CD8-positive, alpha-beta memory T cell (primary cell): ENCODE measurements around the gene GFY. TPM values are rescaled to one million over a fixed set of nuclear protein-coding genes. Genes with fewer than 3 reads are reported as not detected.

ENCODE experiments used
- CTCF ChIA-PET: fragments of 350-600 bp; sonication (Branson Sonifier 250); formaldehyde crosslinking; loops from one replicate; lab custom pipeline; 2021; ENCODE audit warnings: antibody characterized with exemption; lab: Charles Lee
- POLR2A ChIA-PET: fragments of 350-600 bp; sonication (Branson Sonifier 250); formaldehyde crosslinking; loops from one replicate; lab custom pipeline; 2021; ENCODE audit warnings: antibody characterized with exemption; lab: Charles Lee
- DNase-seq, 5 donors: peaks; one replicate each; pipeline versions ENCODE4 v3.0.0 to v3.0.0-alpha.2; 2020 to 2022; ENCODE audit warnings: mixed read lengths in 1 of 5
- H3K27ac ChIP-seq: one replicate; pipeline ENCODE4 v1.7.0; 2013; ENCODE audit warnings: low read depth, mild to moderate bottlenecking, low read length, moderate library complexity
- H3K27me3 ChIP-seq: 2 replicates; pipeline ENCODE4 v1.7.0; 2013; ENCODE audit warnings: low read length, mild to moderate bottlenecking; ENCODE audit not compliant: insufficient read depth, poor library complexity, severe bottlenecking
- H3K36me3 ChIP-seq: 2 replicates; pipeline ENCODE4 v1.7.0; 2013; ENCODE audit warnings: mild to moderate bottlenecking, low read length, moderate library complexity; ENCODE audit not compliant: insufficient read depth
- H3K4me1 ChIP-seq: 2 replicates; pipeline ENCODE4 v1.7.0; 2013; ENCODE audit warnings: mild to moderate bottlenecking, low read length, moderate library complexity; ENCODE audit not compliant: insufficient read depth
- H3K4me3 ChIP-seq: 2 replicates; pipeline ENCODE4 v1.7.0; 2013; ENCODE audit warnings: mild to moderate bottlenecking, low read length
- H3K9me3 ChIP-seq: 2 replicates; pipeline ENCODE4 v1.7.0; 2013; ENCODE audit warnings: mild to moderate bottlenecking, low read length
- H3K27ac Mint-ChIP-seq, 8 donors: one replicate each; pipeline ENCODE4 v1.8.0; 2020 to 2021; ENCODE audit warnings: mixed read lengths in 8 of 8, mild to moderate bottlenecking in 6 of 8, inconsistent platforms in 3 of 8, moderate library complexity in 3 of 8
- H3K27me3 Mint-ChIP-seq, 2 donors: one replicate each; pipeline ENCODE4 v1.8.0; 2020 to 2021; ENCODE audit warnings: mixed read lengths in 2 of 2, mild to moderate bottlenecking in 1 of 2, moderate library complexity in 1 of 2
- H3K36me3 Mint-ChIP-seq, 3 donors: one replicate each; pipeline ENCODE4 v1.8.0; 2020 to 2021; ENCODE audit warnings: mixed read lengths in 3 of 3, inconsistent platforms in 1 of 3, mild to moderate bottlenecking in 1 of 3
- H3K4me1 Mint-ChIP-seq, 3 donors: one replicate each; pipeline ENCODE4 v1.8.0; 2020 to 2021; ENCODE audit warnings: mixed read lengths in 3 of 3, inconsistent platforms in 1 of 3, mild to moderate bottlenecking in 1 of 3
- H3K4me3 Mint-ChIP-seq, 7 donors: one replicate each; pipeline ENCODE4 v1.8.0; 2020 to 2021; ENCODE audit warnings: mixed read lengths in 7 of 7, mild to moderate bottlenecking in 6 of 7, moderate library complexity in 4 of 7, inconsistent platforms in 2 of 7
- H3K9me3 Mint-ChIP-seq, 5 donors: one replicate each; pipeline ENCODE4 v1.8.0; 2020 to 2022; ENCODE audit warnings: mixed read lengths in 5 of 5, mild to moderate bottlenecking in 3 of 5, moderate library complexity in 2 of 5, inconsistent platforms in 1 of 5
- polyA plus RNA-seq: library from polyadenylated mRNA; unstranded; fragments of 300-500 nt; fragmentation: Illumina TruSeq; gene quantifications from one replicate; pipeline ENCODE4 v1.2.3, GENCODE V29; 2021
- total RNA-seq, 2 experiments: library from RNA; stranded (reverse); gene quantifications; one replicate each; pipeline ENCODE4 v1.2.3, GENCODE V29; 2021

Gene GFY
- total and polyA plus RNA-seq, 3 experiments from 2014 or later: not detected

- POLR2A ChIA-PET: interaction anchor here (0.5 kb wide), 1 partner anchor 40 kb away, joined by 4 read pairs; no protein-coding TSS in a partner anchor
- CTCF ChIA-PET: interaction anchor here (1.9 kb wide), 1 partner anchor 8 kb away, joined by 4 read pairs; no protein-coding TSS in a partner anchor
- no peak overlapping the region for H3K4me3 Mint-ChIP-seq
These were observed 11.3 kb downstream of the GFY start for GRCh38 chr19:49436381-49437017.

GRCh38 chr19:49437231-49437630, 12.0 kb downstream of the GFY start:
- H3K4me3 Mint-ChIP-seq: no peak overlapping the region
- H3K9me3 Mint-ChIP-seq: peaks cover 0 to 2% (median 0%) of the 10 kb centered on the region in 5 donors
- H3K4me3 ChIP-seq: no peak overlapping the region
- H3K4me1 ChIP-seq: peaks cover 15% of the 10 kb centered on the region
- peaks cover 81 to 96% of the 10 kb centered on the region in 2 donors for H3K27me3 Mint-ChIP-seq
- no peak for DNase-seq
- H3K27me3 ChIP-seq: peaks cover 79% of the 10 kb centered on the region
- H3K36me3 Mint-ChIP-seq: peaks cover 0 to 1% (median 0%) of the 10 kb centered on the region in 3 donors
- ChIA-PET CTCF (no interaction called here), POLR2A (no interaction called here)
- H3K4me1 Mint-ChIP-seq: peaks cover 27 to 43% (median 32%) of the 10 kb centered on the region in 3 donors
- no peaks in the 10 kb centered on the region for H3K36me3 ChIP-seq
- H3K9me3 ChIP-seq: no peaks in the 10 kb centered on the region
- H3K27ac Mint-ChIP-seq: peak overlapping the region in 1 of 8 donors; percentile 26
- H3K27ac ChIP-seq: no peak overlapping the region

More at GRCh38 chr19:49436381-49437017, 11.3 kb downstream of the GFY start:
- H3K4me1 ChIP-seq: peaks cover 8% of the 10 kb centered on the region
- peaks cover 79% of the 10 kb centered on the region for H3K27me3 ChIP-seq
- no peaks in the 10 kb centered on the region for H3K9me3 ChIP-seq
- H3K36me3 Mint-ChIP-seq: peaks cover 0 to 1% (median 0%) of the 10 kb centered on the region in 3 donors
- no peak overlapping the region for H3K27ac ChIP-seq
- H3K9me3 Mint-ChIP-seq: peaks cover 0 to 3% (median 0%) of the 10 kb centered on the region in 5 donors
- H3K27ac Mint-ChIP-seq: peak overlapping the region in 1 of 8 donors; percentile 64
- peak; percentile 38 to 65 (median 50) for DNase-seq
- H3K4me3 ChIP-seq: no peak overlapping the region
- H3K27me3 Mint-ChIP-seq: peaks cover 81 to 94% of the 10 kb centered on the region in 2 donors
- no peaks in the 10 kb centered on the region for H3K36me3 ChIP-seq
- H3K4me1 Mint-ChIP-seq: peaks cover 23 to 40% (median 29%) of the 10 kb centered on the region in 3 donors

- Histone ChIP-seq H3K27me3 (peaks cover 73% of the 10 kb centered on the region), H3K36me3 (no peaks in the 10 kb centered on the region), H3K27ac (no peak overlapping the region), H3K4me1 (peaks cover 19% of the 10 kb centered on the region), H3K4me3 (no peak overlapping the region), H3K9me3 (no peaks in the 10 kb centered on the region)
- ChIA-PET CTCF (no interaction called here), POLR2A (no interaction called here)
- Mint-ChIP-seq H3K4me1 (peaks cover 26 to 43% (median 33%) of the 10 kb centered on the region in 3 donors), H3K9me3 (no peaks in the 10 kb centered on the region), H3K4me3 (peak overlapping the region in 1 of 7 donors; percentile 0), H3K27me3 (peaks cover 79 to 91% of the 10 kb centered on the region in 2 donors), H3K36me3 (peaks cover 0 to 1% (median 0%) of the 10 kb centered on the region in 3 donors), H3K27ac (peak overlapping the region in 1 of 8 donors; percentile 67)
- DNase-seq: no peak
These were observed 13.1 kb downstream of the GFY start for GRCh38 chr19:49438261-49438660.

- peaks cover 29 to 48% (median 41%) of the 10 kb centered on the region in 3 donors for H3K4me1 Mint-ChIP-seq
- ChIA-PET POLR2A (interaction anchor here (0.6 kb wide), 1 partner anchor 113 kb away, joined by 3 read pairs; no protein-coding TSS in a partner anchor), CTCF (interaction anchor here (4.8 kb wide), 1 partner anchor 47 kb away, joined by 28 read pairs; no protein-coding TSS in a partner anchor)
- peaks cover 72 to 75% of the 10 kb centered on the region in 2 donors for H3K27me3 Mint-ChIP-seq
- H3K9me3 Mint-ChIP-seq: no peaks in the 10 kb centered on the region
- H3K4me3 Mint-ChIP-seq: no peak overlapping the region
- Histone ChIP-seq H3K27me3 (peaks cover 58% of the 10 kb centered on the region), H3K4me1 (peaks cover 19% of the 10 kb centered on the region), H3K27ac (no peak overlapping the region), H3K9me3 (no peaks in the 10 kb centered on the region), H3K4me3 (no peak overlapping the region), H3K36me3 (no peaks in the 10 kb centered on the region)
- DNase-seq: no peak
- peaks cover 0 to 1% (median 0%) of the 10 kb centered on the region in 3 donors for H3K36me3 Mint-ChIP-seq
- H3K27ac Mint-ChIP-seq: no peak overlapping the region
These were observed 14.6 kb downstream of the GFY start for GRCh38 chr19:49439836-49440235.

GRCh38 chr19:49440439-49441209, 15.4 kb downstream of the GFY start:
- Histone ChIP-seq H3K4me3 (no peak overlapping the region), H3K9me3 (no peaks in the 10 kb centered on the region), H3K4me1 (peaks cover 19% of the 10 kb centered on the region), H3K27ac (no peak overlapping the region), H3K27me3 (peaks cover 56% of the 10 kb centered on the region), H3K36me3 (no peaks in the 10 kb centered on the region)
- Mint-ChIP-seq H3K27me3 (peaks cover 64 to 68% of the 10 kb centered on the region in 2 donors), H3K4me3 (peak overlapping the region; percentile 8 to 80 (median 61)), H3K9me3 (no peaks in the 10 kb centered on the region), H3K27ac (peak overlapping the region in 4 of 8 donors; percentile 30 to 89 (median 51)), H3K4me1 (peaks cover 31 to 52% (median 41%) of the 10 kb centered on the region in 3 donors), H3K36me3 (peaks cover 0 to 2% (median 1%) of the 10 kb centered on the region in 3 donors)
- ChIA-PET POLR2A (no interaction called here), CTCF (interaction anchor here (4.8 kb wide), 1 partner anchor 48 kb away, joined by 28 read pairs; no protein-coding TSS in a partner anchor)
- no peak for DNase-seq

GRCh38 chr19:49441210-49441959, 16.2 kb downstream of the GFY start, which contains the start of gene SLC17A7:
SLC17A7 (minus strand) TSS chr19:49441527; CDS start chr19:49441379, 148 bp downstream.
- POLR2A ChIA-PET: interaction anchor here (0.7 kb wide), 1 partner anchor 10 kb away, joined by 3 read pairs; the partner anchor contains the start of gene PIH1D1
- Histone ChIP-seq H3K27ac (no peak within 1 kb of the TSS), H3K27me3 (peaks cover 55% of the 10 kb centered on the region), H3K36me3 (no peaks in the 10 kb centered on the region), H3K4me3 (no peak within 1 kb of the TSS), H3K4me1 (peaks cover 19% of the 10 kb centered on the region), H3K9me3 (no peaks in the 10 kb centered on the region)
- peaks cover 0 to 8% (median 1%) of the 10 kb centered on the region in 3 donors for H3K36me3 Mint-ChIP-seq
- CTCF ChIA-PET: interaction anchor here (0.5 to 4.8 kb wide), 8 partner anchors 10 to 215 kb away, joined by 3 to 28 read pairs (median 4); partner anchors contain the start of genes ALDH16A1, GFY and PIH1D1
- H3K27me3 Mint-ChIP-seq: peaks cover 56 to 60% of the 10 kb centered on the region in 2 donors
- peak in 2 of 5 donors; percentile 43 to 45 for DNase-seq
- H3K27ac Mint-ChIP-seq: peak within 1 kb of the TSS in 7 of 8 donors; percentile 18 to 89 (median 67)
- peaks cover 30 to 47% (median 36%) of the 10 kb centered on the region in 3 donors for H3K4me1 Mint-ChIP-seq
- H3K4me3 Mint-ChIP-seq: peak within 1 kb of the TSS; percentile 77 to 92 (median 84)
- H3K9me3 Mint-ChIP-seq: no peaks in the 10 kb centered on the region

- Histone ChIP-seq H3K27me3 (peaks cover 50% of the 10 kb centered on the region), H3K4me3 (no peak overlapping the region), H3K36me3 (no peaks in the 10 kb centered on the region), H3K9me3 (no peaks in the 10 kb centered on the region), H3K4me1 (peaks cover 19% of the 10 kb centered on the region), H3K27ac (no peak overlapping the region)
- POLR2A ChIA-PET: interaction anchor here (0.7 kb wide), 1 partner anchor 10 kb away, joined by 3 read pairs; the partner anchor contains the start of gene PIH1D1
- H3K4me3 Mint-ChIP-seq: peak overlapping the region; percentile 77 to 92 (median 84)
- peak overlapping the region in 5 of 8 donors; percentile 15 to 84 (median 67) for H3K27ac Mint-ChIP-seq
- peaks cover 52 to 54% of the 10 kb centered on the region in 2 donors for H3K27me3 Mint-ChIP-seq
- DNase-seq: no peak
- CTCF ChIA-PET: interaction anchor here (0.5 to 4.8 kb wide), 8 partner anchors 10 to 215 kb away, joined by 3 to 28 read pairs (median 4); partner anchors contain the start of genes ALDH16A1, GFY and PIH1D1
- H3K9me3 Mint-ChIP-seq: no peaks in the 10 kb centered on the region
- peaks cover 29 to 48% (median 35%) of the 10 kb centered on the region in 3 donors for H3K4me1 Mint-ChIP-seq
- H3K36me3 Mint-ChIP-seq: peaks cover 0 to 14% (median 4%) of the 10 kb centered on the region in 3 donors
These were observed 16.8 kb downstream of the GFY start for GRCh38 chr19:49441960-49442350.
